SU-DHL-6 (cell line): ENCODE results near the gene SNX9.

Experiments used
- H2AFZ ChIP-seq: fragments of 200-600 bp; sonication (generic); 2 replicates; pipeline ENCODE4 v1.6.1; 2014; ENCODE audit warnings: low read depth, mild to moderate bottlenecking, moderate library complexity, mixed read lengths, antibody characterized with exemption, low read length; ENCODE audit not compliant: severe bottlenecking
- H3F3A ChIP-seq: fragments of 200-600 bp; shearing (Covaris generic); 2 replicates; pipeline ENCODE4 v1.6.0; 2016; ENCODE audit warnings: antibody characterized with exemption, mild to moderate bottlenecking; ENCODE audit not compliant: insufficient read depth
- H3K27ac ChIP-seq: fragments of 200-600 bp; sonication (generic); 2 replicates; pipeline ENCODE4 v1.5.1; 2016; ENCODE audit warnings: low read depth, mild to moderate bottlenecking, low read length, moderate library complexity, mixed read lengths
- H3K27me3 ChIP-seq: fragments of 200-600 bp; sonication (generic), shearing (Covaris generic); 2 replicates; pipeline ENCODE4 v1.6.0; 2014; ENCODE audit warnings: mild to moderate bottlenecking, low read length
- H3K36me3 ChIP-seq: fragments of 200-600 bp; sonication (generic); 2 replicates; pipeline ENCODE4 v1.6.1; 2014; ENCODE audit warnings: mild to moderate bottlenecking, low read length, mixed read lengths
- H3K4me2 ChIP-seq: fragments of 300-600, 200-600 bp; shearing (Covaris generic), sonication (generic); 2 replicates; pipeline ENCODE4 v1.6.0; 2014; ENCODE audit warnings: low read length, low read depth, mild to moderate bottlenecking; ENCODE audit not compliant: poor library complexity, severe bottlenecking
- H3K4me3 ChIP-seq: fragments of 200-600 bp; sonication (generic); 2 replicates; pipeline ENCODE4 v1.5.1; 2014; ENCODE audit warnings: antibody characterized with exemption, low read length, mild to moderate bottlenecking, mixed read lengths; ENCODE audit not compliant: insufficient read depth, poor library complexity, severe bottlenecking
- H3K79me2 ChIP-seq: fragments of 200-600 bp; sonication (generic); 2 replicates; pipeline ENCODE4 v1.6.1; 2014; ENCODE audit warnings: mild to moderate bottlenecking, low read length, moderate library complexity; ENCODE audit not compliant: insufficient read depth
- H3K9ac ChIP-seq: fragments of 200-600 bp; sonication (generic); 2 replicates; pipeline ENCODE4 v1.7.0; 2014; ENCODE audit warnings: mild to moderate bottlenecking, low read length
- H3K9me2 ChIP-seq: fragments of 200-600 bp; sonication (generic); replicated peaks from 2 replicates; pipeline ENCODE4 v1.6.1; 2014; ENCODE audit warnings: low read length; ENCODE audit not compliant: insufficient read depth
- H3K9me3 ChIP-seq: fragments of 200-600 bp; sonication (generic); 2 replicates; pipeline ENCODE4 v1.6.1; 2014; ENCODE audit warnings: low read length, mixed read lengths; ENCODE audit not compliant: insufficient read depth
- H4K20me1 ChIP-seq: fragments of 200-600 bp; sonication (generic); 2 replicates; pipeline ENCODE4 v1.6.1; 2014; ENCODE audit warnings: low read depth, mild to moderate bottlenecking, antibody characterized with exemption, low read length, moderate library complexity, mixed read lengths
- CTCF ChIP-seq: fragments of 200-600 bp; sonication (generic); IDR thresholded peaks from one replicate; pipeline ENCODE4 v1.5.1; 2017; ENCODE audit warnings: antibody characterized with exemption, mild to moderate bottlenecking, low read length, moderate library complexity; ENCODE audit not compliant: insufficient read depth, poor library complexity, severe bottlenecking
- EZH2phosphoT487 ChIP-seq: fragments of 200-600 bp; sonication (generic), shearing (Covaris generic); conservative IDR thresholded peaks from 2 replicates; pipeline ENCODE4 v1.6.1; 2018; ENCODE audit warnings: mild to moderate bottlenecking, antibody characterized with exemption, low read length, moderate library complexity, mixed read lengths

Gene SNX9

DNA sequence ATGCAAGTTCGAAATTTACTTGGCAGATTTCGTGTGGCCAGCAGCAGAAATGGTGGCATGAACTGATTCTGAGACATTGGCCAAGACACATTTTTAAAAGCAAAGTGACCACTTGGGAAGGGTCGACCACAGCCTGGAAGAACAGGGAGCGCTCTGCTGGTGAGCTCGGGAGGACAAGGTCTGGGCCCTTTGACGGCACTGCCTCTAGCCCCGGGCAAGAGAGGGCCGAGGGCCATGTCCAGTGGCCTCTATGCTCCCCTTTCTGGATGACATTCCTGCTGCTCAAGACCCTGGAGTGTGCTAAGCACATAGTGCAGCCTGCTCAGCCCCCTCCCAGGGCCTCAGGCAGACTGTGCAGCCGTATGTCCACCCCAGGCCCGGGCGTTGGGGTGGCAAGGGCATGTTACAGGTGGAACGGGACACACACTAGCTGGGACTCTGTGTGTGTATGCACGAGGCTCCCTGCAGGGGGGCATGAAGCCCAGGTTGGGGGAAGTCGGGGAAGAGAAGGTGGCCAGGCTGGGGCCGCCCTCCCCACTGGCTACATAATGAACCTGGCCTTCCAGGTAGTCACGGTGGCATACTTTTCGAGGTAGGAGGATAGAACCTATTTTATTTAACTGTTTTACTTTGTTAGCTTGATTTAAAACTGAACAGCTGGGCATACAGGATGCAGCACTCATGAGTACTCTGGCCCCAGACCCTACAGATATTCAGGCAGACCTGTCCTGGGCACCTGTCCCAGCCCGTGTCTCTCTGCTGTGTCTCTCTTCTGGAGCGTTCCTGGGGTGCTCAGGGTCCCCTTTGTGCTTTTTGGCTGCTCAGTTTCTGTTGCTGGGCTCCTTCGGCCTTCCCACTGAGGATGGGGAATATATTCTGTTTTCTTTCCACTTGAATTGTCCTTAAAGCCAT is 165.0 kb downstream of the SNX9 start:
- H3K79me2 ChIP-seq, result no peaks in the 10 kb centered on the region
- no peaks in the 10 kb centered on the region for H3K27me3 ChIP-seq
- no peak overlapping the region for H3K9ac ChIP-seq
- H3K27ac ChIP-seq, result no peak overlapping the region
- TF ChIP-seq CTCF, result no peak
- TF ChIP-seq EZH2phosphoT487, result no peak
- H3K4me3 ChIP-seq, result no peak overlapping the region
- no peaks in the 10 kb centered on the region for H3K9me3 ChIP-seq
- no peaks in the 10 kb centered on the region for H4K20me1 ChIP-seq
- no peak overlapping the region for H2AFZ ChIP-seq
- H3K4me2 ChIP-seq, result no peak overlapping the region
- no peaks in the 10 kb centered on the region for H3F3A ChIP-seq
- H3K9me2 ChIP-seq, result no peaks in the 10 kb centered on the region
- H3K36me3 ChIP-seq, result no peaks in the 10 kb centered on the region

DNA sequence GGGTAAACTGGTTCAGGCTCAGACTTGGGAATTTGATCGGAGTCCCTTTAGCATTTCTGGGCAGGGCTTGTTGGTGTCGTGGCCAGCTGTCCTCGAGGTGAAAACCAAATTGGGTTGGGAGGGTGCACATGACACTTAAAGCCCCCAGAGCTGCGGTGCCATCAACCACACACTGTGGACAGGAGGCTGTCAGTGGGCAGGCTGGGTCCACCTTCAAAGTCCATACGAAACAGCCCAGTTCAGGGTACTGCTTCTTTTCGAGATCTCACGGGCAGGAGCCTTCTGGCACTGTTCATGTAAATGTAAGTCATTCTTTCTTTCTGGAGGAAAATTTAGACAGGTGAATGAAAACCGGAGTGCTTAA is 165.6 kb downstream of the SNX9 start:
- Histone ChIP-seq H3K27ac (no peak overlapping the region), H3K36me3 (no peaks in the 10 kb centered on the region), H2AFZ (no peak overlapping the region), H4K20me1 (no peaks in the 10 kb centered on the region), H3K9ac (no peak overlapping the region), H3F3A (no peaks in the 10 kb centered on the region), H3K4me2 (no peak overlapping the region), H3K9me3 (no peaks in the 10 kb centered on the region), H3K27me3 (no peaks in the 10 kb centered on the region), H3K4me3 (no peak overlapping the region), H3K79me2 (no peaks in the 10 kb centered on the region), H3K9me2 (no peaks in the 10 kb centered on the region)
- TF ChIP-seq EZH2phosphoT487 (no peak), CTCF (no peak)

GRCh38 chr6:157989541-157990289 is 166.7 kb downstream of the SNX9 start:
- no peak overlapping the region for H2AFZ ChIP-seq
- no peak for TF ChIP-seq EZH2phosphoT487
- H3K27ac ChIP-seq, result no peak overlapping the region
- H3K79me2 ChIP-seq, result no peaks in the 10 kb centered on the region
- no peaks in the 10 kb centered on the region for H4K20me1 ChIP-seq
- H3K9ac ChIP-seq, result no peak overlapping the region
- no peaks in the 10 kb centered on the region for H3K36me3 ChIP-seq
- no peaks in the 10 kb centered on the region for H3K9me2 ChIP-seq
- H3K27me3 ChIP-seq, result no peaks in the 10 kb centered on the region
- no peaks in the 10 kb centered on the region for H3F3A ChIP-seq
- H3K4me3 ChIP-seq, result no peak overlapping the region
- no peak overlapping the region for H3K4me2 ChIP-seq
- H3K9me3 ChIP-seq, result no peaks in the 10 kb centered on the region
